H1 (cell line): Measurements from ENCODE around the gene SNHG17. TPM values are rescaled to one million over a fixed set of nuclear protein-coding genes. Genes with fewer than 3 reads are reported as not detected.

ENCODE experiments used
- CTCF ChIA-PET: fragments of 300-600 bp; sonication (Branson Sonifier 250); formaldehyde crosslinking; loops from one replicate; lab custom pipeline; 2021; ENCODE audit not compliant: partially characterized antibody; lab: Charles Lee
- POLR2A ChIA-PET: fragments of 300-600 bp; sonication (Branson Sonifier 250); formaldehyde crosslinking; loops from one replicate; lab custom pipeline; 2021; ENCODE audit warnings: inconsistent platforms; ENCODE audit not compliant: partially characterized antibody; lab: Charles Lee
- DNase-seq, 2 experiments: peaks; one replicate each; pipeline versions ENCODE4 v3.0.0 to v3.0.0-alpha.2; 2010 to 2022; ENCODE audit warnings: low spot score in 2 of 2, low read depth in 1 of 2, mixed read lengths in 1 of 2
- FAIRE-seq: peaks from 2 replicates; lab custom pipeline; 2011; peaks lifted over from hg19 to GRCh38; lab: Jason Lieb, UNC
- H2AFZ ChIP-seq: 2 replicates; pipeline ENCODE4 v1.8.1; 2012; ENCODE audit warnings: low read length, inconsistent platforms
- H2AK5ac ChIP-seq: 2 replicates; pipeline ENCODE4 v1.6.1; 2013; ENCODE audit warnings: low read depth, low read length
- H2BK120ac ChIP-seq: replicated peaks from 2 replicates; pipeline ENCODE3; 2013; ENCODE audit warnings: low read depth, low read length, inconsistent platforms
- H2BK12ac ChIP-seq: 2 replicates; pipeline ENCODE4 v1.6.1; 2013; ENCODE audit warnings: low read depth, low read length
- H2BK15ac ChIP-seq: 2 replicates; pipeline ENCODE4 v1.6.1; 2013; ENCODE audit warnings: low read length
- H2BK20ac ChIP-seq: 2 replicates; pipeline ENCODE4 v1.6.1; 2013; ENCODE audit warnings: low read length
- H2BK5ac ChIP-seq: 2 replicates; pipeline ENCODE4 v1.6.1; 2013; ENCODE audit warnings: low read depth, low read length
- H3K14ac ChIP-seq: 2 replicates; pipeline ENCODE4 v1.6.1; 2013; ENCODE audit warnings: inconsistent platforms; ENCODE audit not compliant: insufficient read length
- H3K18ac ChIP-seq: 2 replicates; pipeline ENCODE4 v1.6.1; 2013; ENCODE audit warnings: low read length; ENCODE audit errors: extremely low read depth
- H3K23ac ChIP-seq: 2 replicates; pipeline ENCODE4 v1.6.1; 2013; ENCODE audit warnings: inconsistent platforms; ENCODE audit not compliant: insufficient read length
- H3K23me2 ChIP-seq: 2 replicates; pipeline ENCODE4 v1.6.1; 2013; ENCODE audit warnings: low read depth, low read length
- H3K27ac ChIP-seq: 2 replicates; pipeline ENCODE4 v1.6.1; 2011; ENCODE audit warnings: low read depth, low read length, inconsistent platforms
- H3K27me3 ChIP-seq, 4 experiments: replicated peaks in 1 of 4; 1 replicate in 1 of 4; 2 replicates in 3 of 4; pipeline versions ENCODE4 v1.6.1 to v1.8.1; 2011 to 2013; ENCODE audit warnings: low read length in 3 of 4, mild to moderate bottlenecking in 3 of 4, inconsistent platforms in 2 of 4, mixed read lengths in 2 of 4, moderate library complexity in 1 of 4; ENCODE audit not compliant: control insufficient read depth in 3 of 4, insufficient read depth in 3 of 4; ENCODE audit errors: extremely low read depth in 1 of 4
- H3K36me3 ChIP-seq, 4 experiments: 2 replicates each; pipeline versions ENCODE4 v1.6.1 to v1.8.1; 2011 to 2013; ENCODE audit warnings: mild to moderate bottlenecking in 4 of 4, low read length in 3 of 4, moderate library complexity in 2 of 4, control low read depth in 1 of 4, inconsistent platforms in 1 of 4; ENCODE audit not compliant: insufficient read depth in 4 of 4, control insufficient read depth in 2 of 4
- H3K4ac ChIP-seq: replicated peaks from 2 replicates; pipeline ENCODE3; 2013; ENCODE audit warnings: low read length, low read depth, mixed read lengths, inconsistent platforms; ENCODE audit not compliant: insufficient read length
- H3K4me1 ChIP-seq, 4 experiments: replicated peaks in 1 of 4; 1 replicate in 1 of 4; 2 replicates in 3 of 4; pipeline versions ENCODE4 v1.6.1 to v1.8.1; 2011 to 2013; ENCODE audit warnings: low read length in 3 of 4, inconsistent platforms in 2 of 4, mixed read lengths in 1 of 4; ENCODE audit not compliant: insufficient read depth in 4 of 4, control insufficient read depth in 3 of 4
- H3K4me2 ChIP-seq, 2 experiments: 2 replicates each; pipeline versions ENCODE4 v1.6.1 to v1.8.1; 2011 to 2013; ENCODE audit warnings: low read depth in 2 of 2, low read length in 2 of 2, control low read depth in 1 of 2, inconsistent platforms in 1 of 2, mild to moderate bottlenecking in 1 of 2; ENCODE audit not compliant: insufficient read depth in 1 of 2
- H3K4me3 ChIP-seq, 4 experiments: fragments of 200-600, 300-600 bp in 1 of 4; sonication (generic), shearing (Covaris generic), sonication (Bioruptor Twin) in 1 of 4; 2 replicates each; pipeline versions ENCODE4 v1.5.1 to v1.8.1; 2011 to 2016; ENCODE audit warnings: low read length in 4 of 4, low read depth in 3 of 4, control low read depth in 2 of 4, inconsistent platforms in 2 of 4, mild to moderate bottlenecking in 2 of 4, mixed read lengths in 1 of 4, moderate library complexity in 1 of 4; ENCODE audit not compliant: insufficient read depth in 2 of 4; ENCODE audit errors: extremely low read depth in 1 of 4
- H3K56ac ChIP-seq: replicated peaks from 2 replicates; pipeline ENCODE3; 2013; ENCODE audit warnings: low read depth, mild to moderate bottlenecking, mixed read lengths, low read length, inconsistent platforms; ENCODE audit not compliant: insufficient read length
- H3K79me1 ChIP-seq: 2 replicates; pipeline ENCODE4 v1.6.1; 2013; ENCODE audit warnings: low read depth, low read length, control low read depth
- H3K79me2 ChIP-seq, 2 experiments: 2 replicates each; pipeline versions ENCODE4 v1.6.1 to v1.8.1; 2012 to 2013; ENCODE audit warnings: low read length in 2 of 2, mild to moderate bottlenecking in 2 of 2, inconsistent platforms in 1 of 2; ENCODE audit not compliant: insufficient read depth in 2 of 2, control insufficient read depth in 1 of 2
- H3K9ac ChIP-seq, 4 experiments: replicated peaks in 1 of 4; 1 replicate in 1 of 4; 2 replicates in 3 of 4; pipeline versions ENCODE4 v1.6.1 to v1.8.1; 2011 to 2013; ENCODE audit warnings: low read depth in 3 of 4, low read length in 3 of 4, control low read depth in 2 of 4, mild to moderate bottlenecking in 2 of 4, moderate library complexity in 2 of 4, inconsistent platforms in 1 of 4; ENCODE audit errors: extremely low read depth in 1 of 4
- H3K9me3 ChIP-seq, 2 experiments: 2 replicates each; pipeline versions ENCODE4 v1.6.1 to v1.8.1; 2012 to 2013; ENCODE audit warnings: mild to moderate bottlenecking in 2 of 2, moderate library complexity in 2 of 2, control low read depth in 1 of 2, inconsistent platforms in 1 of 2, low read depth in 1 of 2, low read length in 1 of 2, mixed read lengths in 1 of 2; ENCODE audit not compliant: insufficient read depth in 2 of 2
- H4K20me1 ChIP-seq, 2 experiments: replicated peaks in 1 of 2; 2 replicates each; pipeline versions ENCODE3 to v1.8.1; 2011 to 2013; ENCODE audit warnings: inconsistent platforms in 2 of 2, low read length in 2 of 2, mild to moderate bottlenecking in 1 of 2; ENCODE audit not compliant: insufficient read depth in 2 of 2, control insufficient read depth in 1 of 2
- H4K5ac ChIP-seq: 2 replicates; pipeline ENCODE4 v1.6.1; 2013; ENCODE audit warnings: low read length, low read depth, mixed read lengths, inconsistent platforms; ENCODE audit not compliant: insufficient read length
- H4K8ac ChIP-seq: 2 replicates; pipeline ENCODE4 v1.8.0; 2013; ENCODE audit warnings: mild to moderate bottlenecking, moderate library complexity, low read length, inconsistent platforms; ENCODE audit not compliant: insufficient read depth; ENCODE audit errors: extremely low read depth
- H4K91ac ChIP-seq: replicated peaks from 2 replicates; pipeline ENCODE3; 2013; ENCODE audit warnings: low read length, mixed read lengths, inconsistent platforms; ENCODE audit not compliant: insufficient read length
- BRCA1 ChIP-seq: IDR thresholded peaks from 2 replicates; pipeline ENCODE4 v1.6.1; 2012; ENCODE audit warnings: low read depth, low read length, improper control_type of control experiment
- CHD1 ChIP-seq: IDR thresholded peaks from 2 replicates; pipeline ENCODE4 v1.6.1; 2012; ENCODE audit warnings: low read depth, low read length, improper control_type of control experiment
- EZH2 ChIP-seq: fragments of 200-600 bp; sonication (generic); IDR thresholded peaks from 2 replicates; pipeline ENCODE4 v1.7.1; 2012; ENCODE audit warnings: low read depth, mild to moderate bottlenecking, moderate library complexity, low read length, inconsistent platforms; ENCODE audit not compliant: severe bottlenecking
- HDAC2 ChIP-seq, 2 experiments: fragments of 300-600 bp in 1 of 2; sonication (generic) in 1 of 2; IDR thresholded peaks; 2 replicates each; pipeline ENCODE4 v1.6.1; 2011 to 2012; ENCODE audit warnings: low read depth in 2 of 2, low read length in 2 of 2, mild to moderate bottlenecking in 2 of 2, moderate library complexity in 2 of 2, borderline replicate concordance in 1 of 2, inconsistent platforms in 1 of 2
- POLR2AphosphoS5 ChIP-seq: IDR thresholded peaks from 2 replicates; pipeline ENCODE4 v1.6.1; 2011; ENCODE audit warnings: low read depth, low read length
- RNF2 ChIP-seq: fragments of 200-900, 300-1000 bp; sonication (generic); IDR thresholded peaks from 2 replicates; pipeline ENCODE4 v1.7.1; 2016; ENCODE audit warnings: borderline replicate concordance, low read depth, mild to moderate bottlenecking, antibody characterized with exemption, low read length; ENCODE audit not compliant: poor library complexity, severe bottlenecking; ENCODE audit errors: missing control alignments
- SIX5 ChIP-seq: IDR thresholded peaks from 2 replicates; pipeline ENCODE4 v1.6.1; 2011; ENCODE audit warnings: mild to moderate bottlenecking, low read depth, low read length
- WGBS, 2 experiments: shearing (Covaris generic) in 1 of 2; methylation state at CpG; one replicate each; pipeline versions ENCODE4 v1.1.6 to v1.1.7; 2013 to 2015; ENCODE audit warnings: low lambda C conversion rate in 2 of 2, mixed read lengths in 2 of 2, inconsistent platforms in 1 of 2, low coverage in 1 of 2, missing lambda C conversion rate in 1 of 2; ENCODE audit not compliant: insufficient replicate concordance in 2 of 2, insufficient coverage in 1 of 2, insufficient read length in 1 of 2; ENCODE audit errors: extremely low coverage in 1 of 2, missing lambda C conversion rate in 1 of 2; 5-methylcytosine and 5-hydroxymethylcytosine counted together
- polyA plus RNA-seq, 7 experiments: library from polyadenylated mRNA; depleted of rRNA in 3 of 7; stranded (reverse) in 5 of 7; unstranded in 2 of 7; fragments of >200 nt in 5 of 7; fragments of 200-250 nt in 2 of 7; gene quantifications; 1 replicate in 5 of 7; 2 replicates in 1 of 7; 4 replicates in 1 of 7; pipeline versions ENCODE4 v1.2.1 to v1.2.3, GENCODE V29; 2011 to 2013; ENCODE audit warnings: missing spikeins in 2 of 7, mixed read lengths in 2 of 7
- total RNA-seq: library from RNA; stranded (reverse); fragmentation: NEBNext Ultra II Directional; extraction: Animal tissue kit (Norgen Biotek cat#: 25700); gene quantifications from 2 replicates; pipeline ENCODE4 v1.2.1, GENCODE V29; 2021
- TF ChIP-seq, protein P1 (sequence below): IDR thresholded peaks from 2 replicates; pipeline ENCODE4 v1.6.1; 2012; ENCODE audit warnings: inconsistent platforms
- TF ChIP-seq, protein P2 (sequence below): IDR thresholded peaks from 2 replicates; pipeline ENCODE4 v1.6.1; 2012; ENCODE audit warnings: inconsistent platforms

The SNHG17 gene
- total and polyA plus RNA-seq, 2 of the 8 experiments (the other 6 are each of a cell fraction or from before 2014, with no cell fraction given): 59.4 to 59.8 TPM

DNA sequence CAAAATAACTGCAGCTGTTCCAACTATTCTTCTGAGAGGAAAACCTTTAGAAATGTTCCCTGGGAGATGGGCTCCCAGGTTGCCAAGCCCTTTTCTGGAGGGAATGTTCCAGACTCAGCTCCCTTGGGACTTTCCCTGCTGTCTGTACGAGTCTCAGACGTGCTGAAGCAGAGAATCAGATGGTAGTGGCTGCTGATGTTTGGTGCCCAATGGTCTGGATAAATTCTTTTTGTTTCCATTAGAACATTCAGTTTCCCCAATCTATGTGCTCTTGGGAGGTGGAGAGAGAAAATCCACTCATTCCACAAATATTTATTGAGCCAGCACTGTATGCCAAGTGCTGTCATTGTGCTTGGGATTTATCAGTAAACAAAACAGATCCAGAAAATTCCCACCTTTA is 40.0 kb downstream of the SNHG17 start:
- no peak overlapping the region for H2BK5ac ChIP-seq
- no peak overlapping the region for H4K91ac ChIP-seq
- TF ChIP-seq CHD1 (no peak), EZH2 (no peak), RNF2 (no peak), SIX5 (no peak), BRCA1 (no peak), POLR2AphosphoS5 (no peak), HDAC2 (IDR thresholded peaks at IDR 0.05; ENCODE audit: borderline replicate concordance in 1 of 2, low read depth in 2 of 2, low read length in 2 of 2) (no peak)
- TF ChIP-seq, protein P1, sequence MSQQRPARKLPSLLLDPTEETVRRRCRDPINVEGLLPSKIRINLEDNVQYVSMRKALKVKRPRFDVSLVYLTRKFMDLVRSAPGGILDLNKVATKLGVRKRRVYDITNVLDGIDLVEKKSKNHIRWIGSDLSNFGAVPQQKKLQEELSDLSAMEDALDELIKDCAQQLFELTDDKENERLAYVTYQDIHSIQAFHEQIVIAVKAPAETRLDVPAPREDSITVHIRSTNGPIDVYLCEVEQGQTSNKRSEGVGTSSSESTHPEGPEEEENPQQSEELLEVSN: no peak
- TF ChIP-seq, protein P2, sequence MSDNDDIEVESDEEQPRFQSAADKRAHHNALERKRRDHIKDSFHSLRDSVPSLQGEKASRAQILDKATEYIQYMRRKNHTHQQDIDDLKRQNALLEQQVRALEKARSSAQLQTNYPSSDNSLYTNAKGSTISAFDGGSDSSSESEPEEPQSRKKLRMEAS: no peak
- H4K8ac ChIP-seq: no peak overlapping the region
- H4K5ac ChIP-seq: no peak overlapping the region
- H3K56ac ChIP-seq: no peak overlapping the region
- no peak for DNase-seq
- H2BK12ac ChIP-seq: no peak overlapping the region
- no peak for FAIRE-seq
- no peaks in the 10 kb centered on the region for H3K9me3 ChIP-seq
- no peaks in the 10 kb centered on the region for H3K79me2 ChIP-seq
- H4K20me1 ChIP-seq: no peaks in the 10 kb centered on the region
- H3K23ac ChIP-seq: no peak overlapping the region
- no peak overlapping the region for H2BK120ac ChIP-seq
- H3K4me2 ChIP-seq: no peak overlapping the region
- no peaks in the 10 kb centered on the region for H3K23me2 ChIP-seq
- H3K79me1 ChIP-seq: no peaks in the 10 kb centered on the region
- 94% methylated on average over 2 of the region's 2 CpGs; no CpG with 5 or more reads in 1 of the 2 experiments for WGBS, 2 experiments
- no peaks in the 10 kb centered on the region for H3K27me3 ChIP-seq
- H3K18ac ChIP-seq: no peak overlapping the region
- no peaks in the 10 kb centered on the region for H3K4me1 ChIP-seq
- H2BK20ac ChIP-seq: no peak overlapping the region
- CTCF ChIA-PET: interaction anchor here (0.7 to 16.7 kb wide), 6 partner anchors 8 to 92 kb away, joined by 3 to 231 read pairs (median 5); partner anchors contain the start of gene BPI
- H3K4me3 ChIP-seq: no peak overlapping the region
- POLR2A ChIA-PET: interaction anchor here (1.2 kb wide), 1 partner anchor 30 kb away, joined by 3 read pairs; no protein-coding TSS in a partner anchor
- H2AK5ac ChIP-seq: no peak overlapping the region
- no peak overlapping the region for H2AFZ ChIP-seq
- no peaks in the 10 kb centered on the region for H3K36me3 ChIP-seq
- no peak overlapping the region for H3K4ac ChIP-seq
- no peak overlapping the region for H3K9ac ChIP-seq
- no peak overlapping the region for H3K27ac ChIP-seq
- no peak overlapping the region for H2BK15ac ChIP-seq
- H3K14ac ChIP-seq: no peak overlapping the region
